GM12891 (cell line): ENCODE measurements around the gene C16orf89.

Experiments
- PAX5 ChIP-seq: IDR thresholded peaks from 2 replicates; pipeline ENCODE4 v1.6.1; 2011; ENCODE audit warnings: low read length, moderate library complexity, mild to moderate bottlenecking; ENCODE audit not compliant: insufficient read depth, severe bottlenecking
- POLR2A ChIP-seq: IDR thresholded peaks from 2 replicates; pipeline ENCODE4 v1.6.1; 2011; ENCODE audit warnings: low read depth, low read length, control low read depth
- POLR2AphosphoS5 ChIP-seq: IDR thresholded peaks from 2 replicates; pipeline ENCODE4 v1.6.1; 2011; ENCODE audit warnings: low read depth, low read length, control low read depth
- TAF1 ChIP-seq: IDR thresholded peaks from 2 replicates; pipeline ENCODE4 v1.6.1; 2011; ENCODE audit warnings: low read depth, low read length, control low read depth

- TF ChIP-seq POLR2A, result no peak
- TF ChIP-seq PAX5, result no peak
- TF ChIP-seq TAF1, result no peak
- no peak for TF ChIP-seq POLR2AphosphoS5
Observed at GRCh38 chr16:5005916-5006315, 59.8 kb downstream of the C16orf89 start.
